H1 (cell line): ENCODE measurements around the gene WDR1. TPM values are rescaled to one million over a fixed set of nuclear protein-coding genes. Genes with fewer than 3 reads are reported as not detected.

Experiments used
- CTCF ChIA-PET: fragments of 300-600 bp; sonication (Branson Sonifier 250); formaldehyde crosslinking; loops from one replicate; lab custom pipeline; 2021; ENCODE audit not compliant: partially characterized antibody; lab: Charles Lee
- POLR2A ChIA-PET: fragments of 300-600 bp; sonication (Branson Sonifier 250); formaldehyde crosslinking; loops from one replicate; lab custom pipeline; 2021; ENCODE audit warnings: inconsistent platforms; ENCODE audit not compliant: partially characterized antibody; lab: Charles Lee
- DNase-seq, 2 experiments: peaks; one replicate each; pipeline versions ENCODE4 v3.0.0 to v3.0.0-alpha.2; 2010 to 2022; ENCODE audit warnings: low spot score in 2 of 2, low read depth in 1 of 2, mixed read lengths in 1 of 2
- FAIRE-seq: peaks from 2 replicates; lab custom pipeline; 2011; peaks lifted over from hg19 to GRCh38; lab: Jason Lieb, UNC
- H2AFZ ChIP-seq: 2 replicates; pipeline ENCODE4 v1.8.1; 2012; ENCODE audit warnings: low read length, inconsistent platforms
- H2AK5ac ChIP-seq: 2 replicates; pipeline ENCODE4 v1.6.1; 2013; ENCODE audit warnings: low read depth, low read length
- H2BK120ac ChIP-seq: replicated peaks from 2 replicates; pipeline ENCODE3; 2013; ENCODE audit warnings: low read depth, low read length, inconsistent platforms
- H2BK12ac ChIP-seq: 2 replicates; pipeline ENCODE4 v1.6.1; 2013; ENCODE audit warnings: low read depth, low read length
- H2BK15ac ChIP-seq: 2 replicates; pipeline ENCODE4 v1.6.1; 2013; ENCODE audit warnings: low read length
- H2BK20ac ChIP-seq: 2 replicates; pipeline ENCODE4 v1.6.1; 2013; ENCODE audit warnings: low read length
- H2BK5ac ChIP-seq: 2 replicates; pipeline ENCODE4 v1.6.1; 2013; ENCODE audit warnings: low read depth, low read length
- H3K14ac ChIP-seq: 2 replicates; pipeline ENCODE4 v1.6.1; 2013; ENCODE audit warnings: inconsistent platforms; ENCODE audit not compliant: insufficient read length
- H3K18ac ChIP-seq: 2 replicates; pipeline ENCODE4 v1.6.1; 2013; ENCODE audit warnings: low read length; ENCODE audit errors: extremely low read depth
- H3K23ac ChIP-seq: 2 replicates; pipeline ENCODE4 v1.6.1; 2013; ENCODE audit warnings: inconsistent platforms; ENCODE audit not compliant: insufficient read length
- H3K23me2 ChIP-seq: 2 replicates; pipeline ENCODE4 v1.6.1; 2013; ENCODE audit warnings: low read depth, low read length
- H3K27ac ChIP-seq: 2 replicates; pipeline ENCODE4 v1.6.1; 2011; ENCODE audit warnings: low read depth, low read length, inconsistent platforms
- H3K27me3 ChIP-seq, 4 experiments: replicated peaks in 1 of 4; 1 replicate in 1 of 4; 2 replicates in 3 of 4; pipeline versions ENCODE4 v1.6.1 to v1.8.1; 2011 to 2013; ENCODE audit warnings: low read length in 3 of 4, mild to moderate bottlenecking in 3 of 4, inconsistent platforms in 2 of 4, mixed read lengths in 2 of 4, moderate library complexity in 1 of 4; ENCODE audit not compliant: control insufficient read depth in 3 of 4, insufficient read depth in 3 of 4; ENCODE audit errors: extremely low read depth in 1 of 4
- H3K36me3 ChIP-seq, 4 experiments: 2 replicates each; pipeline versions ENCODE4 v1.6.1 to v1.8.1; 2011 to 2013; ENCODE audit warnings: mild to moderate bottlenecking in 4 of 4, low read length in 3 of 4, moderate library complexity in 2 of 4, control low read depth in 1 of 4, inconsistent platforms in 1 of 4; ENCODE audit not compliant: insufficient read depth in 4 of 4, control insufficient read depth in 2 of 4
- H3K4ac ChIP-seq: replicated peaks from 2 replicates; pipeline ENCODE3; 2013; ENCODE audit warnings: low read length, low read depth, mixed read lengths, inconsistent platforms; ENCODE audit not compliant: insufficient read length
- H3K4me1 ChIP-seq, 4 experiments: replicated peaks in 1 of 4; 1 replicate in 1 of 4; 2 replicates in 3 of 4; pipeline versions ENCODE4 v1.6.1 to v1.8.1; 2011 to 2013; ENCODE audit warnings: low read length in 3 of 4, inconsistent platforms in 2 of 4, mixed read lengths in 1 of 4; ENCODE audit not compliant: insufficient read depth in 4 of 4, control insufficient read depth in 3 of 4
- H3K4me2 ChIP-seq, 2 experiments: 2 replicates each; pipeline versions ENCODE4 v1.6.1 to v1.8.1; 2011 to 2013; ENCODE audit warnings: low read depth in 2 of 2, low read length in 2 of 2, control low read depth in 1 of 2, inconsistent platforms in 1 of 2, mild to moderate bottlenecking in 1 of 2; ENCODE audit not compliant: insufficient read depth in 1 of 2
- H3K4me3 ChIP-seq, 4 experiments: fragments of 200-600, 300-600 bp in 1 of 4; sonication (generic), shearing (Covaris generic), sonication (Bioruptor Twin) in 1 of 4; 2 replicates each; pipeline versions ENCODE4 v1.5.1 to v1.8.1; 2011 to 2016; ENCODE audit warnings: low read length in 4 of 4, low read depth in 3 of 4, control low read depth in 2 of 4, inconsistent platforms in 2 of 4, mild to moderate bottlenecking in 2 of 4, mixed read lengths in 1 of 4, moderate library complexity in 1 of 4; ENCODE audit not compliant: insufficient read depth in 2 of 4; ENCODE audit errors: extremely low read depth in 1 of 4
- H3K56ac ChIP-seq: replicated peaks from 2 replicates; pipeline ENCODE3; 2013; ENCODE audit warnings: low read depth, mild to moderate bottlenecking, mixed read lengths, low read length, inconsistent platforms; ENCODE audit not compliant: insufficient read length
- H3K79me1 ChIP-seq: 2 replicates; pipeline ENCODE4 v1.6.1; 2013; ENCODE audit warnings: low read depth, low read length, control low read depth
- H3K79me2 ChIP-seq, 2 experiments: 2 replicates each; pipeline versions ENCODE4 v1.6.1 to v1.8.1; 2012 to 2013; ENCODE audit warnings: low read length in 2 of 2, mild to moderate bottlenecking in 2 of 2, inconsistent platforms in 1 of 2; ENCODE audit not compliant: insufficient read depth in 2 of 2, control insufficient read depth in 1 of 2
- H3K9ac ChIP-seq, 4 experiments: replicated peaks in 1 of 4; 1 replicate in 1 of 4; 2 replicates in 3 of 4; pipeline versions ENCODE4 v1.6.1 to v1.8.1; 2011 to 2013; ENCODE audit warnings: low read depth in 3 of 4, low read length in 3 of 4, control low read depth in 2 of 4, mild to moderate bottlenecking in 2 of 4, moderate library complexity in 2 of 4, inconsistent platforms in 1 of 4; ENCODE audit errors: extremely low read depth in 1 of 4
- H3K9me3 ChIP-seq, 2 experiments: 2 replicates each; pipeline versions ENCODE4 v1.6.1 to v1.8.1; 2012 to 2013; ENCODE audit warnings: mild to moderate bottlenecking in 2 of 2, moderate library complexity in 2 of 2, control low read depth in 1 of 2, inconsistent platforms in 1 of 2, low read depth in 1 of 2, low read length in 1 of 2, mixed read lengths in 1 of 2; ENCODE audit not compliant: insufficient read depth in 2 of 2
- H4K20me1 ChIP-seq, 2 experiments: replicated peaks in 1 of 2; 2 replicates each; pipeline versions ENCODE3 to v1.8.1; 2011 to 2013; ENCODE audit warnings: inconsistent platforms in 2 of 2, low read length in 2 of 2, mild to moderate bottlenecking in 1 of 2; ENCODE audit not compliant: insufficient read depth in 2 of 2, control insufficient read depth in 1 of 2
- H4K5ac ChIP-seq: 2 replicates; pipeline ENCODE4 v1.6.1; 2013; ENCODE audit warnings: low read length, low read depth, mixed read lengths, inconsistent platforms; ENCODE audit not compliant: insufficient read length
- H4K8ac ChIP-seq: 2 replicates; pipeline ENCODE4 v1.8.0; 2013; ENCODE audit warnings: mild to moderate bottlenecking, moderate library complexity, low read length, inconsistent platforms; ENCODE audit not compliant: insufficient read depth; ENCODE audit errors: extremely low read depth
- H4K91ac ChIP-seq: replicated peaks from 2 replicates; pipeline ENCODE3; 2013; ENCODE audit warnings: low read length, mixed read lengths, inconsistent platforms; ENCODE audit not compliant: insufficient read length
- BCL11A ChIP-seq, 2 experiments: IDR thresholded peaks; one replicate each; pipeline ENCODE4 v1.6.1; 2011; ENCODE audit warnings: low read depth in 2 of 2, low read length in 2 of 2, mild to moderate bottlenecking in 2 of 2
- CBX5 ChIP-seq: fragments of 300-800, 300-1000 bp; sonication (generic); IDR thresholded peaks from 2 replicates; pipeline ENCODE4 v1.7.1; 2016; ENCODE audit warnings: antibody characterized with exemption, low read length, low read depth
- CHD2 ChIP-seq: IDR thresholded peaks from 2 replicates; pipeline ENCODE4 v1.6.1; 2012; ENCODE audit warnings: low read length, improper control_type of control experiment
- CREB1 ChIP-seq: IDR thresholded peaks from 2 replicates; pipeline ENCODE4 v1.6.1; 2012; ENCODE audit warnings: inconsistent platforms
- RFX5 ChIP-seq: IDR thresholded peaks from 2 replicates; pipeline ENCODE4 v1.6.1; 2011; ENCODE audit warnings: low read depth, low read length, improper control_type of control experiment, borderline replicate concordance
- SIN3A ChIP-seq, 2 experiments: IDR thresholded peaks in 1 of 2; conservative IDR thresholded peaks in 1 of 2; 2 replicates each; pipeline ENCODE4 v1.6.1; 2011 to 2012; ENCODE audit warnings: low read length in 2 of 2, improper control_type of control experiment in 1 of 2, low read depth in 1 of 2, mild to moderate bottlenecking in 1 of 2
- SIX5 ChIP-seq: IDR thresholded peaks from 2 replicates; pipeline ENCODE4 v1.6.1; 2011; ENCODE audit warnings: mild to moderate bottlenecking, low read depth, low read length
- SP1 ChIP-seq: IDR thresholded peaks from 2 replicates; pipeline ENCODE4 v1.6.1; 2011; ENCODE audit warnings: low read depth, low read length
- SP4 ChIP-seq: IDR thresholded peaks from 2 replicates; pipeline ENCODE4 v1.6.1; 2012; ENCODE audit warnings: low read length, inconsistent platforms
- SRF ChIP-seq: IDR thresholded peaks from 2 replicates; pipeline ENCODE4 v1.6.1; 2011; ENCODE audit warnings: mild to moderate bottlenecking, low read depth, low read length, moderate library complexity
- YY1 ChIP-seq: IDR thresholded peaks from 2 replicates; pipeline ENCODE4 v1.6.1; 2011; ENCODE audit warnings: low read depth, mild to moderate bottlenecking, low read length
- WGBS, 2 experiments: shearing (Covaris generic) in 1 of 2; methylation state at CpG; one replicate each; pipeline versions ENCODE4 v1.1.6 to v1.1.7; 2013 to 2015; ENCODE audit warnings: low lambda C conversion rate in 2 of 2, mixed read lengths in 2 of 2, inconsistent platforms in 1 of 2, low coverage in 1 of 2, missing lambda C conversion rate in 1 of 2; ENCODE audit not compliant: insufficient replicate concordance in 2 of 2, insufficient coverage in 1 of 2, insufficient read length in 1 of 2; ENCODE audit errors: extremely low coverage in 1 of 2, missing lambda C conversion rate in 1 of 2; 5-methylcytosine and 5-hydroxymethylcytosine counted together
- polyA plus RNA-seq, 7 experiments: library from polyadenylated mRNA; depleted of rRNA in 3 of 7; stranded (reverse) in 5 of 7; unstranded in 2 of 7; fragments of >200 nt in 5 of 7; fragments of 200-250 nt in 2 of 7; gene quantifications; 1 replicate in 5 of 7; 2 replicates in 1 of 7; 4 replicates in 1 of 7; pipeline versions ENCODE4 v1.2.1 to v1.2.3, GENCODE V29; 2011 to 2013; ENCODE audit warnings: missing spikeins in 2 of 7, mixed read lengths in 2 of 7
- total RNA-seq: library from RNA; stranded (reverse); fragmentation: NEBNext Ultra II Directional; extraction: Animal tissue kit (Norgen Biotek cat#: 25700); gene quantifications from 2 replicates; pipeline ENCODE4 v1.2.1, GENCODE V29; 2021
- TF ChIP-seq, protein P1 (sequence below): IDR thresholded peaks from 2 replicates; pipeline ENCODE4 v1.6.1; 2012; ENCODE audit warnings: low read length, inconsistent platforms

WDR1 gene
- total and polyA plus RNA-seq, 2 of the 8 experiments (the other 6 are each of a cell fraction or from before 2014, with no cell fraction given) = 315 to 377 TPM

DNA sequence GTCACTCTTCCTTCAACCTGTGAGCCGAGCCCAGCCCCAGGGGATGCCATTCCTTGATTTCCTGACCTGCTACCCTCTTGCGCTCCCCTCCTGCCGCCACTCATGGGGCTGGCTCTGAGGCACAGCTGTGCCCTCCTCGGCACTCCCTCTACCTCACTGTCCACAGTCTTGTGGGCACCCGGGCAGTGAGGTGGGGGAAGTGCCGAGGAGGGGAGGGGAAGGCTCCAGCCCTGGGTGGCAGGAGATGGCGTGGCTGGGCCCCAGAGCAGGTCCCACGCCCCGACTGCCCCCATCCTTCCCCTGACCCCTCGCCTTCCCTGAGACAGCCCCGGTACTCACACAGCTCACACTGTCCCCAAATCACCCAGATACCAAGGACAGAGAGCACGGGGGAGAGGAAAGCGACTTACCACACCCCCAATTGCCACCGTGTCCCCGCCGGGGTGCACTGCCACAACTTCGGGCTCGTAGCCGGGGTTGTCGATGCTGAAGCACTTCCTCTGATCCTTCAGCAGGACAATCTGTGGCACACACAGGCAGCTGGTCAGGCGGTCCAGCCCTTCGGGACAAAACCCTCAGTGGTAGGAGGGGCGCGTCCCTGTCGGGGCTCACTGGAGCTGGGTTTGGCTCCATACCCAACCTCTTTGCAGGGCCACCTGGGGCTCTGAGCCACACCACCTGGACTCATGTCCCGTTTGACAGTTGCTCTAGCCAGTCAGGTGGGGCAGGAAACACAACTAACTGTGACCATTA, 37.9 kb downstream of the WDR1 start:
- H3K27me3 ChIP-seq = no peaks in the 10 kb centered on the region
- TF ChIP-seq SIX5 (no peak), SIN3A (conservative IDR thresholded peaks at IDR 0.05 in 1 of 2, IDR thresholded peaks at IDR 0.05 in 1 of 2; ENCODE audit: low read depth in 1 of 2, low read length in 2 of 2) (no peak), SRF (no peak), CHD2 (no peak), CBX5 (no peak), YY1 (no peak), RFX5 (no peak), SP1 (no peak), BCL11A (IDR thresholded peaks at IDR 0.05; ENCODE audit: low read depth in 2 of 2, low read length in 2 of 2) (no peak), SP4 (no peak), CREB1 (no peak)
- TF ChIP-seq, protein P1, sequence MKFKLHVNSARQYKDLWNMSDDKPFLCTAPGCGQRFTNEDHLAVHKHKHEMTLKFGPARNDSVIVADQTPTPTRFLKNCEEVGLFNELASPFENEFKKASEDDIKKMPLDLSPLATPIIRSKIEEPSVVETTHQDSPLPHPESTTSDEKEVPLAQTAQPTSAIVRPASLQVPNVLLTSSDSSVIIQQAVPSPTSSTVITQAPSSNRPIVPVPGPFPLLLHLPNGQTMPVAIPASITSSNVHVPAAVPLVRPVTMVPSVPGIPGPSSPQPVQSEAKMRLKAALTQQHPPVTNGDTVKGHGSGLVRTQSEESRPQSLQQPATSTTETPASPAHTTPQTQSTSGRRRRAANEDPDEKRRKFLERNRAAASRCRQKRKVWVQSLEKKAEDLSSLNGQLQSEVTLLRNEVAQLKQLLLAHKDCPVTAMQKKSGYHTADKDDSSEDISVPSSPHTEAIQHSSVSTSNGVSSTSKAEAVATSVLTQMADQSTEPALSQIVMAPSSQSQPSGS = no peak

More for the DNA sequence above, 37.9 kb downstream of the WDR1 start:
- Histone ChIP-seq H2AK5ac (no peak overlapping the region), H3K9me3 (no peaks in the 10 kb centered on the region), H3K27ac (no peak overlapping the region), H3K4ac (no peak overlapping the region), H2BK20ac (no peak overlapping the region), H3K79me2 (no peaks in the 10 kb centered on the region; a peak in 1 of 4 replicates), H3K9ac (no peak overlapping the region), H3K4me2 (no peak overlapping the region), H4K8ac (no peak overlapping the region), H4K91ac (no peak overlapping the region), H3K23me2 (no peaks in the 10 kb centered on the region), H3K14ac (no peak overlapping the region), H3K56ac (no peak overlapping the region), H3K23ac (no peak overlapping the region), H3K18ac (no peak overlapping the region), H3K79me1 (no peaks in the 10 kb centered on the region; the same call in 1 of the 2 replicates), H2BK15ac (no peak overlapping the region), H3K36me3 (peaks cover 60 to 99% (median 93%) of the 10 kb centered on the region in 4 experiments), H2AFZ (no peak overlapping the region), H2BK5ac (no peak overlapping the region), H4K5ac (no peak overlapping the region), H3K4me1 (no peaks in the 10 kb centered on the region), H2BK120ac (no peak overlapping the region), H3K4me3 (no peak overlapping the region), H4K20me1 (peaks cover 12 to 28% of the 10 kb centered on the region in 2 experiments), H2BK12ac (no peak overlapping the region)
- CTCF ChIA-PET = interaction anchor here (1.8 to 3.7 kb wide), 2 partner anchors 10 to 11 kb away, joined by 5 to 16 read pairs; no protein-coding TSS in a partner anchor
- WGBS, 2 experiments = 93% methylated on average over 18 of the region's 26 CpGs; no CpG with 5 or more reads in 1 of the 2 experiments
- no peak for DNase-seq
- POLR2A ChIA-PET = interaction anchor here (1.3 to 3.5 kb wide), 4 partner anchors 9 to 39 kb away, joined by 3 to 10 read pairs (median 6); partner anchors contain the start of gene WDR1
- FAIRE-seq = no peak
